C1 segment of cervical spinal cord (tissue), 14 donors: ENCODE results near the gene NUP42.
"Not testable (repeated sequence)": the region's sequence is repeated elsewhere in the genome, so short reads cannot be mapped to it uniquely, and the experiment has no call there.

Experiments
- DNase-seq, 14 donors: peaks; one replicate each; lab custom pipeline; 2025; lab: John Stamatoyannopoulos, UW

NUP42 gene, protein sequence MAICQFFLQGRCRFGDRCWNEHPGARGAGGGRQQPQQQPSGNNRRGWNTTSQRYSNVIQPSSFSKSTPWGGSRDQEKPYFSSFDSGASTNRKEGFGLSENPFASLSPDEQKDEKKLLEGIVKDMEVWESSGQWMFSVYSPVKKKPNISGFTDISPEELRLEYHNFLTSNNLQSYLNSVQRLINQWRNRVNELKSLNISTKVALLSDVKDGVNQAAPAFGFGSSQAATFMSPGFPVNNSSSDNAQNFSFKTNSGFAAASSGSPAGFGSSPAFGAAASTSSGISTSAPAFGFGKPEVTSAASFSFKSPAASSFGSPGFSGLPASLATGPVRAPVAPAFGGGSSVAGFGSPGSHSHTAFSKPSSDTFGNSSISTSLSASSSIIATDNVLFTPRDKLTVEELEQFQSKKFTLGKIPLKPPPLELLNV

GRCh38 chr7:23181684-23182553, at the start of gene NUP42:
Gene NUP42 (plus strand): TSS chr7:23182048. CDS start chr7:23182086, 38 bp downstream.
- DNase-seq: peak; percentile 55 to 95 (median 90)

DNA sequence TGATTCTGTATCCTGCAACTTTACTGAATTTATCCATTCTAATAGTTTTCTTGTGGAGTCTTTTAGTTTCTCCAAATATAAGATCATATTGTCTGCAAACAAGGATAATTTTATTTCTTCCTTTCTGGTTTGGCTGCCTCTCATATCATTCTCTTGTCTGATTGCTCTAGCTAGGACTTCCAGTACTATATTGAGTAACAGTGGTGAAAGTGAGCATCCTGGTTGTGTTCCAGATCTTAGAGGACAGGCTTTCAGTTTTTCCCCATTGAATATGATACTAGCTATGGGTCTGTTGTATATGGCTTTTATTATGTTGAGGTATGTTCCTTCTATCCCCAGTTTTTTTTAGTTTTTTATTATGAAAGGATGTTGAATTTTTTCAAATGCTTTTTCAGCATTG, 48.1 kb upstream of the NUP42 start:
- DNase-seq: no peak

- no peak for DNase-seq
These were observed 46.1 kb upstream of the NUP42 start for GRCh38 chr7:23135755-23136154.

DNA sequence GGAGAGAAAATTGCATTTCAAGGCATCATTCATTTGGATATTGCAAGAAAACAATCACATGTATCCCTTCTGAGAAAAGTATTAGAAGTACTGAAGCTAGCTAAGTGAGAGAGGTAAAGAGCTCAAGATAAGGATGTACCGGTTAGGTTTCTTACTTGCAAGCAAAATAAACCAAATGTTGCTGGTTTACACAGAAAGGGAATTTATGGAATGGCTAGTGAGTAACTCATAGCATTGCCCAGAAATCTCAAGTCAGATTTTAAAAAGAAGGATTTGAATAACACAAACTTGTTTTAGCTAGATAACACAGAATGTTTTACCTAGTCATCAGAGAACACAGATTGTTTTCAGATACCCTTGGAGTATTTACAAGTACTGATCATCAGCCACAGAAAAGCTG, 45.6 kb upstream of the NUP42 start:
- no peak for DNase-seq

DNA sequence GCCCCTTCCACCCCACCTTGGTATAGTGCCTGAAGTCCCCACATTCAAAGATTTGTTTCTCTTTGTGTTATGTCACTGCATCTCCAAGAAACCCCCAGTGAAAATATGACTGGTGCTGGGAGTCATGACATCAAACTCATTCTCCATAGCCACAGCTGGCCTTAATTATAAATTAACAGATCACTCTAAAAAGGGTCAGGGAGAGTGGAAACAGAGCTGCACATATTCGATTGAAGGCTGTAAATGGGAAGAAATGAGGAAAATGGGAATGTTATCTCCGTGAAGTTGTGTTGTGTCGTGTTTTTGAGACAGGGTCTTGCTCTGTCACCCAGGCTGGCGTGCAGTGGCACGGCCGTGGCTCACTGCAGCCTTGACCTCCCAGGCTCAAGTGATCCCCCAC, 24.2 kb upstream of the NUP42 start:
- no peak for DNase-seq

- no peak for DNase-seq
These were observed 23.3 kb upstream of the NUP42 start for GRCh38 chr7:23158546-23158945.

DNA sequence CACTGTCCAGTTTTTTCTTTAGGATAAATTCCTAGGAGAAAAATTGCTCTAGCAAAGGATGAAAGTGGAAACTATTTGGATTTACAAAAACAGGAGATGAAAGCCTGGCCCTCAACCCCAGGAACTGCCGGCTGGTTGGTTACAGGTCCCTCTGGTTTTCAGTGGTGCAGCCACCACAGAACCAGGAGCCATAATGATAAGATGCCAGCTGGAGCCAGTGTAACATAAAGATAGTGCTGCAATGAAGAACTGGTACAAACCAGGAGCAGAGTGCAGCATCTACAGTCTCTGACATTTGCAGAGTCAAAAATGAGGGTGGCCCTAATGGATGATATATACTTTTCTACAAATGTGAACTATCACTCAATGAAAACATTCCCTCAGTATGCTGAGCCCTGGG, 20.4 kb upstream of the NUP42 start:
- no peak for DNase-seq

DNA sequence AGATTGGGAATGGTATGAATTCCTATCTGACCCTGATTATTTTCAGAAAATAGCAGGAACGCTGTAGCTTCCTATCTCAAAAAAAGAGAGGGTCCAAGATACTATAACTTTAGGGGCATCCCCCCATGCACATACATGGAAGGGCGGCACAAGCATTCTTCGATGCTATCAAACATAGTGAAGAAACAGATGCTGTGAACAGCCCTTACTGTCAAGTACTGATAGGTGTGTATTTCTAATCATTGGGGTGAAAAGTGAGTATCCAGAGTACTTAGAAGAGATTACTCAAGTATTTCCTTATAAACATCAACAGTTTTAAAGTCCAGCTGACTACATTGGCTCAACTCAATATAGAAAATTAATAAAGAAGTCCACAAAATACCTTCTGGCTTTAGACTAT, 17.0 kb upstream of the NUP42 start:
- DNase-seq: no peak

- no peak for DNase-seq
These were observed 16.5 kb upstream of the NUP42 start for GRCh38 chr7:23165316-23165715.

- no peak for DNase-seq
These were observed 14.2 kb upstream of the NUP42 start for GRCh38 chr7:23167691-23168090.

GRCh38 chr7:23168111-23168885, 13.6 kb upstream of the NUP42 start:
- no peak for DNase-seq

GRCh38 chr7:23175938-23176337, 5.9 kb upstream of the NUP42 start:
- DNase-seq: no peak

DNA sequence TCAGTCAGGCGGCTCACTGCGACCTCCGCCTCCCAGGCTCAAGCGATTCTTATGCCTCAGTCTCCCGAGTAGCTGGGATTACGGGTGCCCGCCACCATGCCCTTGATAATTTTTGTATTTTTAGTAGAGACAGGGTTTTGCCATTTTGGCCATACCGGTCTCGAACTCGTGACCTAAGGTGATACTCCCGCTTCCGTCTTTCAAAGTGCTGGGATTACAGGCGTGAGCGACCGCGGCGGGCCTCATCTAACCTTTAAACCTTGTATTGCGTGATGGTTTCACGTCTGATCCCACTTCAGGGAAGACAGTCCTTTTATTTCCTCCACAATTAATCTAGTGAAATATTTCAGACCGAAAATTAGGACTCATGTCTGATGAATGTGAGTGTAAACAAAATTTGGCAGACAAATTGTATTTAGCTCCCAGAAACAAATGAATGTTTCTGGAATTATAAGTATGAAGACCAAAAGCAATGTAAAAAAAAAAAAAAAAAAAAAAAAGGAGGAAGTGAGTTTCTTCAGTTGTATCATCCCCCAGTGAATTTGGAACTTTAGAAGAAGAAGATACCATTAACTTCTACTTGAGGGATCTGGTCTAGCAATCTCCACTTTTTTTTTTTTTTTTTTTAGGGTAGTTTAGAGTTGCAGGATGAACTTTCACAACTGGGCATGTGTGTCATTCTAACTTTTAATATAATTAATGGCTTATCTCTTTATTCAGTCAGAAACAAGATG, 1.6 kb downstream of the NUP42 start:
- no peak for DNase-seq

DNA sequence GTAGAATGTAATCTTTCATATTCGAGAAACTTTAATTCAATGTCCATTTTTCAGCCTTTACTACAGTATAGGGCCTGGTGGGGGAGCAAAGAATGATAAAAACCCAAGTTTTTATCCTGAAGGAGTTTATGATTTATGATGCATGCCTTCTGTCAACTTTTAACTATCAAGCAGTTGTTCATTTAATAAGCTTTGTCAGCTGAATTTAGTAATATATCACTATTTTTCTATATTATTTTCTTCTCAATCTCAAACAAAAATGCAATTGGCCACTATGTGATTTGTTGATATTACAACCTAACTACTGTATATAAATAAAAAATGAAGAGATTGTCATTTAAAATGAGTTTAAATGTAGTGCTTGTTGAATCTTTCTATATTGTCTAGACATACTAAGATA, 2.4 kb downstream of the NUP42 start:
- no peak for DNase-seq

GRCh38 chr7:23184709-23185359, 3.0 kb downstream of the NUP42 start:
- peak in 10 of 14 donors; percentile 6 to 50 (median 32) for DNase-seq

DNA sequence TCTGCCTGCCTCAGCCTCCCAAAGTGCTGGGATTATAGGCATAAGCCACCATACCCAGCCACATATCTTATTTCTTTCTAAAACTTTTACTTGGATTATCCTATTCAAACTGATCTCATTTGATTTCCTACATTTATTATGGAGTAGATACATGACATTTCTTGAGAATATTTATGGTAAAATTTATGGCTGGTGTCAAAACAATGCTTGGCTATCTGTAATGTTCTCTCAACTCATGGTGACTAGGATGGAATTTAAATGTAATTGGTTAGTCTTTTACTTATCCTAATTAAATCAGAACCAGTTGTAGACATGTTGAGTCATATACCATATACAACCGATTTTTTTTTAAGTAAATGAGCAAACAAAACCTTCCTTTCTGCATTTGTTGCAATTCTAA, 4.1 kb downstream of the NUP42 start:
- DNase-seq: no peak

- DNase-seq: no peak
These were observed 9.2 kb downstream of the NUP42 start for GRCh38 chr7:23191022-23191421.

DNA sequence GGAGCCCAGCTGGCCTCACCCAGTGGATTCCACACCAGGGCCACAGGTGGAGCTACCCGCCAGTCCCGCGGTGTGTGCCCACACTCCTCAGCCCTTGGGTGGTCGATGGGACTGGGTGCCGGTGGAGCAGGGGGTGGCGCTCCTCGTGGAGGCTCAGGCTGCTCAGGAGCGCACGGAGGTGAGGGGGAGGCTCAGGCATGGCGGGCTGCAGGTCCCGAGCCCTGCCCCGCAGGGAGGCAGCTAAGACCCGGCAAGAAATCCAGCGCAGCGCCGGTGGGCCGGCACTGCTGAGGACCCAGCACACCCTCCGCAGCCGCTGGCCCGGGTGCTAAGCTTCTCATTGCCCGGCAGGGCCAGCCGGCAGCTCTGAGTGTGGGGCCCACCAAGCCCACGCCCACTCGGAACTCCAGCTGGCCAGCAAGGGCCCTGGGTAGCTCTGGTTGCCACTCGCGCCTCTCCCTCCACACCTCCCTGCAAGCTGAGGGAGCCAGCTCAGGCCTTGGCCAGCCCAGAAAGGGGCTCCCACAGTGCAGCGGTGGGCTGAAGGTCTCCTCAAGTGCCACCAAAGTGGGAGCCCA, 11.9 kb downstream of the NUP42 start:
- not testable (repeated sequence) for DNase-seq

GRCh38 chr7:23196306-23196705, 14.5 kb downstream of the NUP42 start:
- DNase-seq: no peak

- not testable (repeated sequence) for DNase-seq
These were observed 15.9 kb downstream of the NUP42 start for GRCh38 chr7:23197745-23198144.
